Motor neuron (in vitro differentiated cells): Measurements from ENCODE around the gene TRAK1. TPM values are rescaled to one million over a fixed set of nuclear protein-coding genes. Genes with fewer than 3 reads are reported as not detected.

Experiments
- ATAC-seq, 8 experiments: fragments of 200-7000 bp; cut with Tn5 transposase; replicated peaks in 6 of 8; 2 replicates each; pipeline ENCODE4 v1.8.0; 2021; ENCODE audit warnings: mild to moderate bottlenecking in 8 of 8, moderate library complexity in 8 of 8
- H3K27ac ChIP-seq, 2 donors: fragments of 250-450 bp; sonication (Bioruptor Pico); 2 replicates each; pipeline ENCODE4 v1.9.0; 2021; ENCODE audit warnings: antibody characterized with exemption in 2 of 2, mild to moderate bottlenecking in 2 of 2, moderate library complexity in 1 of 2
- H3K4me1 ChIP-seq, 2 donors: fragments of 250-450 bp; sonication (Bioruptor Pico); replicated peaks in 1 of 2; 2 replicates each; pipeline ENCODE4 v1.6.1; 2021; ENCODE audit warnings: antibody characterized with exemption in 2 of 2, mild to moderate bottlenecking in 2 of 2, moderate library complexity in 1 of 2
- H3K4me3 ChIP-seq, 5 donors: fragments of 250-450 bp; sonication (Bioruptor Pico); 2 replicates each; pipeline ENCODE4 v1.9.0; 2021; ENCODE audit warnings: antibody characterized with exemption in 5 of 5, mild to moderate bottlenecking in 5 of 5, moderate library complexity in 4 of 5
- WGBS, 10 experiments: fragments of 450-650 bp; shearing (Covaris generic); methylation state at CpG; one replicate each; pipeline ENCODE4 v1.0.0; 2022; 5-methylcytosine and 5-hydroxymethylcytosine counted together
- in situ Hi-C, 9 experiments: fragments of 400-800 bp; cut with MboI; loops; one replicate each; pipeline ENCODE4 v1.15.0; 2021; ENCODE audit warnings: low sequenced_read_pairs in 9 of 9, low pct_unique_long_range_greater_than_20kb in 2 of 9; ENCODE audit not compliant: unreplicated experiment in 9 of 9
- total RNA-seq, 8 experiments: library from RNA; unstranded; fragments of 300-600 nt; gene quantifications; 2 replicates each; pipeline versions ENCODE4 v1.2.3 to v1.2.4, GENCODE V29; 2022

Gene TRAK1
- total RNA-seq, 8 experiments from 2014 or later: 20.2 to 46.5 (median 25.8) TPM

DNA sequence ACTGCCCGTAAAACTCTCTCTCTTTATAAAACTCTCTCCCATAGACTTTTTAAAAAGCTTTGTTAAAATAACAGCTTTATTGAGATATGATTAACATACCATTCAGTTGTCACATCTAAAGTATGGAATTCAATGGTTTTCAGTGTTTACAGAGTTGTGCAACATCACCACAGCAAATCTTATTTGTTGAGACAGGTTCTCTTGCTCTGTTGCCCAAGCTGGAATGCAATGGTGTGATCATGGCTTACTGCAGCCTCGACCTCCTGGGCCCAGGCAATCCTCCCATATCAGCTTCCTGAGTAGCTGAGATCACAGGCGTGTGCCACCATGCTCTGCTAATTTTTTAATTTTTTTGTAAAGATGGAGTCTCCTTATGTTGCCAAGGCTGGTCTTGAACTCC is 35.9 kb upstream of the TRAK1 start:
- H3K27ac ChIP-seq: no peak overlapping the region
- no peak overlapping the region for H3K4me3 ChIP-seq
- in situ Hi-C loops: no loop called here
- H3K4me1 ChIP-seq: peaks cover 46 to 53% of the 10 kb centered on the region in 2 donors
- WGBS, 10 experiments: 69 to 100% (median 83%) methylated on average over 1 to 3 of the region's 3 CpGs; no CpG with 5 or more reads in 3 of the 10 experiments
- ATAC-seq: no peak

DNA sequence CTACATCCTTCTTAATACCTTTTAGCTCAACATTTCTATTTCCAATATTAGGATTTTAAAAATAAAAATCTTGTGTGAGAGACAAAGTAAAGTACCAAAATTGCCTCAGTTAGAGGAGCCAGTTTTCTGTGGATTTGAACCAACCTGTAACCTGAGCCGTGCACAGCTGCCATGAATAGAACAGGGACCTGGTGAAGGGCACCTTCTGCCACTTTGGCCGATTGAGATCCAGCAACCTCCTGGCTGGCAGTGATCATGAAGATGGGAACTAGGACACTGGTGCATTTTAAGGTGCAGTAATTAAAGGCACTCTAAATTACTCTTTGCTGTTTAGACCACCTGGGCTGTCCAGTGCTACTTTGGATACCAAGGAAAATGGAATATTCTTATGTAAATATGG is 34.3 kb upstream of the TRAK1 start:
- 71 to 100% (median 89%) methylated on average over 1 to 2 of the region's 2 CpGs; no CpG with 5 or more reads in 4 of the 10 experiments for WGBS, 10 experiments

DNA sequence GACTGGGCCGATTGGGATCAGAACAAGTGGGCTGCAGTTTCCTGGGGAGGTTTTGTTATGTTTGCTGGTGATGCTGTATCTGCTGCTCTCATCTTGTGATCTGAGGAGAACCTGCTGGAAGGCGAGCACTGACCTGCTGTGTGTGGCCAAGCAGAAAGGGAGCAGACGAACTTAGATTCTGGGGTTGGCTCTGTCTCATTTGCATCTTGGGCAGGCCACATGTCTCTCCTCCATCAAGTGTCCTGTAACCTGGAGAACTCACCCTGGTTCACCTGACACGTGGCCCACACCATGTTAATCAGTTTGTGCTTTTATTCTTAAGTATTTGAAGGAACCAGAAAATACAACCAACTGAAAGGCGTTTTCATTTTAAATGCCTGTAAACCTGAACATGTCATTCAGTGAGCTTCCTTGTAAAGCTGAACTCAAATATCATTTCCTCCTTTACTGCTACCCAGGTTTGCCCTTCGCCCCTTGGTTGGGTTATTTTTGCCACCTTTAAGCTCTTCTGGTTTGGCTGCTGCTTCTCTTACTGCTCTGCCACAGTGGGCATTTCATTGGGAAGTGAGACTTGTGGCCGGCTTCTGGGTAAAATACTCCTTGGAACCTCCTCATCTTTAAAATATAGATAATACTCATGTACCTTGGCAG is 33.5 kb upstream of the TRAK1 start:
- no peak for ATAC-seq
- H3K4me3 ChIP-seq: no peak overlapping the region
- peaks cover 34 to 44% of the 10 kb centered on the region in 2 donors for H3K4me1 ChIP-seq
- WGBS, 10 experiments: 53 to 94% (median 80%) methylated on average over 1 to 6 of the region's 7 CpGs
- peak overlapping the region in 1 of 2 donors; percentile 57 for H3K27ac ChIP-seq
- in situ Hi-C loops: no loop called here

More for the DNA sequence above, 34.3 kb upstream of the TRAK1 start:
- Histone ChIP-seq H3K27ac (peak overlapping the region in 1 of 2 donors; percentile 57), H3K4me1 (peaks cover 40 to 49% of the 10 kb centered on the region in 2 donors), H3K4me3 (no peak overlapping the region)
- no peak for ATAC-seq
- in situ Hi-C loops: no loop called here

DNA sequence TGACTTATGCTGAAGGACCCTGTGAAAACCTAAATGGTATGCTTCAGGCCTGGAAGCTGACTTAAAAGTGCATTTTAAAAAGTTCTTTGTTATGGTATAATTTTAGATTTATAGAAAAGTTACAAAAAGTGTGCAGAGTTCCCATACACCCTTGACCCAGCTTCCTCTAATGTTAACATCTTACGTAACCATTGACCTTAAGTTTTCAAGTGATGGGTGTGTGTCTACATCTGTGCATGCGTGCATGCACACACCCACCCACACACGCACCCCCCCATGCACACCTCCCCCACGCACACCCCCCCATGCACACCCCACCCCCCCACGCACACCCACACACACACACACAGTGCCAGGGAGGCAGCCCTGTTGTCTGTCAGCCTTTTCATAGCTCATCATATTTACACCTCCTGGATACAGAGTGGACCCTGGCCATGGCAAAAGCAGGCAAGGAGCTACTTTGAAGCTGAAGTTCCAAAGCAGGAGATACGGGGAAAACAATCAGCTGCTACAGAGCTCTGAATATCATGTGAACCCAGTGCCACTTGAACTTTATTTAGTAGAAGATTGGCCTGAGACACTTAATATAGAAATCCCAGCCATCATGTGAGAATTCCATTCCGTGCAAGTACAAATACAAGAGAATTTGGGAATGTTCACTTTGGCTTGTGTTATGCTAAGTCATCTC is 30.0 kb upstream of the TRAK1 start:
- peaks cover 18 to 38% of the 10 kb centered on the region in 2 donors for H3K4me1 ChIP-seq
- WGBS, 10 experiments: 13 to 100% (median 54%) methylated on average over 1 to 3 of the region's 7 CpGs; no CpG with 5 or more reads in 4 of the 10 experiments
- no peak overlapping the region for H3K4me3 ChIP-seq
- no peak overlapping the region for H3K27ac ChIP-seq
- in situ Hi-C loops: no loop called here
- ATAC-seq: peak in 3 of 8 experiments; percentile 2 to 7 (median 4)

DNA sequence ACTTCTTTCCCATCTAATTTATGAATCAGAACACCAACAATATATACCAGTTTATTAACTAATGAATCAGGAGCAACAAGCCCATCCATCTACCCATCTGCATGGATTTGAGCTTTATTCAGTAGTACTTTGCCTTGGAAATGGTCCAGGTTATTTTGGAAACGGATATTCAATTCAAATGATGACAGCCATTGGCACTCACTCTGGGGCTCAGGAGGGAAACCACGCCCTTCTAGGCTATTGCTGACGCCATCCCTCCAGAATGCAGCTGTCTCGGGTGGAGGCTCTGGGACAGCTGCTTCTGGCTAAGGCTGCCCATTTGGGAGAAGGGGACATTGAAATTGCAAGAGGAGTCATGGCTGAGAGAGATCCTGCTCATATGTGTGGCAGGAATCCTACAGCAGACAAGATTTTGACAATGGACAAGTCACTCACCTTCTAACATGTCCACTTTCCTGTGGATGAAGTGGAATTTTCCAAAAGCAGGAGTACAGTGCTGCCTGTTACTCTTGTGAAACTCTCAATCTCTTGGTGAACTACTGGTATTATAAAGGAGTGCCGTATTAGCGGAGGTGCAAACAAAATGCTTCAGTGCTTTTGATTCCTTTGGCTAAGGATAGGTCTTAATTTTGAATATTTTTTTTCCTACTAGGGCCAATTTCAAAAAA is 29.3 kb upstream of the TRAK1 start:
- Histone ChIP-seq H3K4me3 (no peak overlapping the region), H3K27ac (no peak overlapping the region), H3K4me1 (peaks cover 24 to 44% of the 10 kb centered on the region in 2 donors)
- 5 to 92% (median 72%) methylated on average over 2 to 6 of the region's 6 CpGs; no CpG with 5 or more reads in 3 of the 10 experiments for WGBS, 10 experiments
- ATAC-seq: peak; percentile 61 to 87 (median 74)
- in situ Hi-C loops: no loop called here

DNA sequence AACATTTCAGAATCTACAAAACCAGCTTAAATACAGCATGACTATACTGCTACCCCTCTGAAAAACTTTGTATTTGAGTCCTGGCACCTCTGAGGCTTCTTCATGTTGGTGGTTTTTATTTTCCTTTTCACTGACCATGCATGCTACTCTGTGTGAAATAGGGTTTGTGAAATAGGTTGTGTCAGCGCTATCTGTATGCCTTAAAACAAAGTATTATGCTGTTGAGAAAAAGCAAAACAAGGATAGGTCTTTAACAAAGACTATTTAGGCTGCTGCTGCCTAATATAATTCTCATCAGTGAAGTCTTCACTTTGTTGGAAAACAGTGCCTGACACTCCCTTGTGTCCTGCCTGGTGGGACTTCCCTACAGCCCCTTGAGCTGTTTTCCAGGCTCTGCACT is 28.7 kb upstream of the TRAK1 start:
- in situ Hi-C loops: no loop called here
- WGBS, 10 experiments: 75 to 100% (median 100%) methylated on average over 1 of the region's 1 CpG; no CpG with 5 or more reads in 4 of the 10 experiments
- H3K4me1 ChIP-seq: peaks cover 24 to 43% of the 10 kb centered on the region in 2 donors
- H3K27ac ChIP-seq: no peak overlapping the region
- no peak for ATAC-seq
- no peak overlapping the region for H3K4me3 ChIP-seq

DNA sequence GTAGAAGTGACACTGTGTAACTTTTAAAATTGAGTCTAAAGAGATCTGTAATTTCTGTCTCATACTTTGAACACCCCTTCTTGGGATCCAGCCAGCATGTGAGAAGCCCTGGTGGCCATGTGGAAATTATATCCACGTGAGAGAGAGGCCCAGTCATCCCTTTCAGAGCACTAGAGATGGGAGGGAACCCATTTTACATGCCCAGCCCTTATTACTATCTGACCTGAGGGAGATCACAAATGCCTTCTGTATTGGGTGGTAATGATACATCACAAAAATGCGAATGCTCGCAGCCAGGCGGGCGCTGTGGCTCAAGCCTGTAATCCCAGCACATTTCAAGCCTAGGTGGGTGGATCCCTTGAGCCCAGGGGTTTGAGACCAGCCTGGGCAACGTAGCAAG is 27.3 kb upstream of the TRAK1 start:
- 0 to 100% (median 85%) methylated on average over 1 to 5 of the region's 6 CpGs; no CpG with 5 or more reads in 1 of the 10 experiments for WGBS, 10 experiments
- H3K4me1 ChIP-seq: peaks cover 20 to 40% of the 10 kb centered on the region in 2 donors
- H3K27ac ChIP-seq: no peak overlapping the region
- peak in 3 of 8 experiments; percentile 65 to 71 (median 71) for ATAC-seq
- in situ Hi-C loops: no loop called here
- no peak overlapping the region for H3K4me3 ChIP-seq

DNA sequence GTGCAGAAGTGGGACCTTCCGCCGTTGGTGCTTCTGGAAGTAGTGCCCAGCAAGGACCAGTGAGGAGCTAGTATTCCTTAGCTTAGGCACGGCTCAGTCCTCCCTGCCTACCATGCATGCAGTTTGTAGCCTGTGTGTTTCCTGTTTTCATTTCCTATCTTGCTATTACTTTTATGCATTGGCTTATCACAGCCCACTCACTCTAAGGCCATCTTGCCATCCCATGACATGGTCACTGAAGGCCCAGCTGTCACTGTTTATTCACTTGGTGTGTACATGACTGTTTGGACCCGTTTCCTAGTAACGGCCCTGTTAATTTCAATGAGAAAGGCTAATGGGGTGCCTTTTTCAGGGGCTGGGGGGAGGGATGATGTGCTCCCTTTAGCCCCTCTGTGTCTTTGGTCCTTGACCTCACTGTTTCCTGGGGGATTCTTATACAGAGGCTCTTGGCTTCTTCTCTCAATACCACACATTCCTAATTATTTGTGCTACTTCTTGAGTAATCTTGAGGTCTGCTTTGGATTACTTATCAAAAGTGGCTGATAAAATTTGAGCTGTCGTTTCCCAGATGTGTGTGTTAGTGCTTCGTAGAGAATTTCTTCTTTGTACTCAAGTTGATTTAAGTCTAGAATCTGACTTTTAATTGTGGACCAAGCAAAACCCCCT is 24.5 kb upstream of the TRAK1 start:
- peaks cover 17 to 45% of the 10 kb centered on the region in 2 donors for H3K4me1 ChIP-seq
- ATAC-seq: peak in 5 of 8 experiments; percentile 84 to 92 (median 89)
- H3K4me3 ChIP-seq: no peak overlapping the region
- in situ Hi-C loops: no loop called here
- 0 to 80% (median 21%) methylated on average over 1 to 7 of the region's 7 CpGs; no CpG with 5 or more reads in 2 of the 10 experiments for WGBS, 10 experiments
- H3K27ac ChIP-seq: peak overlapping the region; percentile 44 to 64

DNA sequence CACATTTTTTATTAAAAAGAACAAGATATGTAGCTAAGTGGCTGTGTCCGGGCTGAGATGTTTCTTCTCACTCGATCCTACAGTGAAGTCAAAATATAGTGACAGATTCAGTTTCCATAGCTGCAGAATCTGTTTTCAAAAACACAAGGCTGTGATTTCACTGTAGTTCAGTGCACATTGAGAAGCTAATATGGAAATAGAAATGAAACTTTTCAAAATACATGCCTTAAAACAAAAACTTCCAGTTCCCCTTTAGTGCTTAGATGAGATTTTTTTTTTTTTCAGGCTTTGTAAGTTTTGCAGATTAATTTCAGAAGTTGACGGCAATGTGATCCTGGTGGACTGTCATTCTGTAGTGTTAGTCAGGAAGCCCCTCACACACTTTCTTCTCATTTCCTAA is 23.8 kb upstream of the TRAK1 start:
- in situ Hi-C loops: no loop called here
- H3K27ac ChIP-seq: peak overlapping the region; percentile 44 to 64
- peak in 2 of 8 experiments; percentile 5 for ATAC-seq
- no peak overlapping the region for H3K4me3 ChIP-seq
- H3K4me1 ChIP-seq: peaks cover 18 to 47% of the 10 kb centered on the region in 2 donors
- WGBS, 10 experiments: 7 to 83% (median 64%) methylated on average over 1 to 3 of the region's 3 CpGs; no CpG with 5 or more reads in 1 of the 10 experiments

DNA sequence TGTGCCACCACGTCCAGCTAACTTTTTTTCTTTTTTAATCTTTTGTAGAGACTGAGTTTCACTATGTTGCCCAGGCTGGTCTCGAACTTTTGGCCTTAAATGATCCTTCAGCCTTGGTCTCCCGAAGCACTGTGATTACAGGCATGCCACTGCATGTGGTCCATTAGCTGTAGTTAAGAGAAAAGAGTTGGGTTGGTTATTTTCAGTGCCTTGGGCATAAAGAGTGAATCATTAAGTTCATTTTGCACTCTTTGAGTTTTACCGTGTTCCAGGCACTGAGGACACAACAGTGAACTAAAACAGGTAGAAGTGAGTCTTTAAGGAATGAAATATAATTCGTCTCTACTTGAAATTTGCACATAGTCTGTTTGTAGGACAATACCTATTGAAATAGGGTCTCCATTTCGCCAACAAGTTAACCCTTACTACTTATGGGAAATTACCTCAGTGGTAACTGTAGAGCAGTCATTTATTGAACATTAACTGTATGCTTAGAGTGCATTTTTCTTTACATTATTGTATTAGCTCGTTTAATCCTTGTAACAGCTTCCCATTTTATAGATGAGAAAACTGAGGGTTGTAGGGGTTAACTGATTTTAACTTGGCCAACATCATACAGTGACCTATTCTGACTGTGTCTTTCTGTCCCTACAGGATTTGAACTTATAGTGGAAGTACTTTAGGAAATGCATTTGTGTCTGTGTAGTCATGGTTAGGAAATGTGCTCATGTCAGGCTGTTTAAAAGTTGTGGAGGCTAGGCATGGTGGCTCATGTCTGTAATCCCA is 22.7 kb upstream of the TRAK1 start:
- H3K27ac ChIP-seq: peak overlapping the region in 1 of 2 donors; percentile 64
- in situ Hi-C loops: no loop called here
- ATAC-seq: no peak
- H3K4me3 ChIP-seq: no peak overlapping the region
- 70 to 100% (median 84%) methylated on average over 1 to 7 of the region's 7 CpGs for WGBS, 10 experiments
- H3K4me1 ChIP-seq: peaks cover 29 to 54% of the 10 kb centered on the region in 2 donors

DNA sequence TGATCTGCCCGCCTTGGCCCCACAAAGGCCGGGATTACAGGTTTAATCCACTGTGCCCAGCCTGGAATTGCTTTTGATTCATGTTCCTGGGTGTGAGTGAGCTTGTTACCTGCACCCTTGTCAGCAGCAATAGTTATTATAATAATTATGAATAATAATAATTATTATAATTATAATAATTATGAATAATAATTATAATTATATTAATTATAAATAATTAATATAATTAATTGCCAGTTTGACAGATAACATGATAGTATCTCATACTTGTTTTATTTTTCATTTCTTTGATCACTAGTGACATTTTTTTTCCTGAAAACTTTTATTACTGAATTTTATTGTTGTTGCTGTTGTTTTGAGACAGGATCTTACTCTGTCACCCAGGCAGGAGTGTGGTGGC is 21.1 kb upstream of the TRAK1 start:
- 100% methylated on average over 2 of the region's 2 CpGs; no CpG with 5 or more reads in 8 of the 10 experiments for WGBS, 10 experiments
- Histone ChIP-seq H3K4me3 (no peak overlapping the region), H3K4me1 (peaks cover 34 to 56% of the 10 kb centered on the region in 2 donors), H3K27ac (no peak overlapping the region)
- in situ Hi-C loops: no loop called here
- ATAC-seq: no peak

DNA sequence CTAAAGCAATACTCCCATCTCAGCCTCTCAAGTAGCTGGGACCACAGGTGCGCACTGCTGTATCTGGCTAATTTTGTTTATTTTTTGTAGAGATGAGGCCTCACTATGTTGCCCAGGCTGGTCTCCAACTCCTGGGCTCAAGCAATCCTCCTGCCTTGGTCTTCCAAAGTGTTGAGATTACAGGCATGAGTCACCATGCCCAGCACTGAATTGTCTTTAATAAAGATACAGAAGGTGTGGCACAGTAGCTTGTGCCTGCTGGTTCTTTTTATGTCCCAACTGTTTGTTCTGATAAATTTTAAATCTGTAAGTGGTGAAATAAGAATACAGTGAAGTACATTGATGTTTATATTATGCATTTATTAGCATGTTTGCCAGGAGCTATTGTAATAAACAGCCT is 20.6 kb upstream of the TRAK1 start:
- Histone ChIP-seq H3K4me3 (no peak overlapping the region), H3K4me1 (peaks cover 34 to 56% of the 10 kb centered on the region in 2 donors), H3K27ac (no peak overlapping the region)
- in situ Hi-C loops: no loop called here
- ATAC-seq: no peak
- WGBS, 10 experiments: 100% methylated on average over 1 of the region's 1 CpG; no CpG with 5 or more reads in 7 of the 10 experiments
